Measurements from ENCODE around the gene BEGAIN.

Gene BEGAIN

DNA sequence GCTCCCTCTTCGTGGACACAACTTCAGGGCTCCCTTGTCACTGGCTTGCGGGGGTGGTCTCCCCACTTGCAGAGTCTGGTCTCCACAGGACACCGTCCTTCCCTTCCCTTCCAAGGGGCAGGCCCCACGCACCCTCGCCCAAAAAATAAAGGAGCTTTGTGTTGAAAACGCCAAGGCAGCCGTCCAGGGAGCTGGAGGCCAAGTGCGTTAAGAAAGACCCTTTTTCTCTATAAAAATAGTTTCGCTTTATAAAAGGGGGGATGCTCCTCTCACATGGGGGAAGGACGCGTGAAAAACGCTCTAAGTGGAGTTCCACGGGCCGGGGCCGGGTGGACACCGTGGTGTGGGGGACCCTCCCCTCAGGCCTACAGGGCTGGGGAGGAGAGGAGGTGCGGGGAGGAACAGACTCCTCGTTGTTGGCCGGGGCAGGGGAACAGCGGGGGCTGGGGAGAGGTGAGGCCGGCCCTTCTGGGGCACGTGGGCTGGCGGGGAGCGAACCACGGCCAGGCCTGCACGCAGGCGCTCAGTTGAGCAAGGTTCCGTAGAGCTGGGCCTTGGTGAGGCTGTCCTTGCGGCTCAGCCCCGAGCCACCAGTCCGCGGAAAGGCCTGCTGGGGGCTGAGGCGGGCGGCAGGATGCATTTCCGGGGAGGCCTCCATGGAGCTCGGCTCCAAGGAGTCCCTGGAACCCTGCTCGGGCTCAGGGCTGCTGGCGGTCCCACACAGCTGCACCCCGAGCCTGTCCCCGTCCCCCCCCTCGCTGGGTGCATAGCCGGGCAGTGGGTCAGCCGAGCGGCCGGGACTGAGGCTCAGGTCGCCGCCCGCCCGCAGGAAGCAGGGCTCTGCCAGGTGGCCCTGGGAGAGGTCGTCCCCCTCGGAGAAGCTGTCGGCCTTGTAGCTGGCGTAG, 49.5 kb downstream of the BEGAIN start:
- no peak for FAIRE-seq
- DNase-seq (ENCODE audit: low spot score): no peak

GRCh38 chr14:100536721-100537445, 50.3 kb downstream of the BEGAIN start:
- DNase-seq (ENCODE audit: low spot score): no peak
- FAIRE-seq: no peak

- FAIRE-seq: no peak
- DNase-seq (ENCODE audit: low spot score): no peak
Observed at GRCh38 chr14:100536121-100536510, 51.1 kb downstream of the BEGAIN start.

DNA sequence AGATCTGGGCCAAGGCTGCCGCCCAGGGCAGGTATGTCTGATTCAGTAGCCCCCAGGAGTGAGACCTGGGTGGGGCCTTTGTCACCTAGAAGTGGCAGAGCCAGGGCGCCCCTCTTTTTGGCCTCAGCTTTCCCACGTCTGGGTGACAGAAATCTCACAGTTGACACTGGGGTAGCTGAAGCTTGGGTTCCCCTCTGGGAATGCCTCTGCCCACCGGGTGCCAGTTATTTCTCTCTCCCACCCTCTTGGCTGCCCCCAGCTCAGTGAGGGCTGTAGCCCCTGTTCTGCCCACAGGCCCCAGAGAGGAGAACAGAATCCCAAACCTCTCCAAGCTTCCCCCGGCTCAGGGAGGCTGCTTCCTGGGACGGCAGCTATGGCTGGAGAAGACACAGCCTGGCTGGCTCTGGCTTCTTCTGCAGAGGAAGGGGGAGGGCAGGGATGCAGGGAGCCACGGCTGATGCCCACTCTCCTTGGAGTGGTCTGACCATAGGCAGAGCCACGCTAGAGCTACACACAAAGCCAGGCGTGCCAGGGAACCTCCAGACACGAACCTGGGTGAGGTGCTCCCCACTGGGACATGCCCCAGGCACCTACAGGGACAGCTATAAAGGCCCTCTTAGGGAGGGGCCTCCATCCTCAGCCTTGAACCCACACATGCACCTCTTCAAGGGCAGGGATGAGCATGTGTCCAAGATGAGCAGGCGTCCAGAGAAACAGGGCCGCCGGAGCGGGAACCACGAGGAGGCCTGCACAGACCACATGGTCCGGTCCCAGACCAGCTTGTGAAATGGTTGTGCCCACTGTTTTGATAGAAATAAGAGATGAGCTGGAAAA, 51.7 kb downstream of the BEGAIN start:
- FAIRE-seq: no peak
- no peak for DNase-seq (ENCODE audit: low spot score)

GRCh38 chr14:100534528-100535286, 52.5 kb downstream of the BEGAIN start:
- DNase-seq (ENCODE audit: low spot score) (no peak), FAIRE-seq (no peak)

GRCh38 chr14:100533656-100534485, 53.3 kb downstream of the BEGAIN start:
- DNase-seq (ENCODE audit: low spot score) (no peak), FAIRE-seq (no peak)

GRCh38 chr14:100532906-100533655, 54.1 kb downstream of the BEGAIN start:
- DNase-seq (ENCODE audit: low spot score): no peak
- FAIRE-seq: no peak

DNA sequence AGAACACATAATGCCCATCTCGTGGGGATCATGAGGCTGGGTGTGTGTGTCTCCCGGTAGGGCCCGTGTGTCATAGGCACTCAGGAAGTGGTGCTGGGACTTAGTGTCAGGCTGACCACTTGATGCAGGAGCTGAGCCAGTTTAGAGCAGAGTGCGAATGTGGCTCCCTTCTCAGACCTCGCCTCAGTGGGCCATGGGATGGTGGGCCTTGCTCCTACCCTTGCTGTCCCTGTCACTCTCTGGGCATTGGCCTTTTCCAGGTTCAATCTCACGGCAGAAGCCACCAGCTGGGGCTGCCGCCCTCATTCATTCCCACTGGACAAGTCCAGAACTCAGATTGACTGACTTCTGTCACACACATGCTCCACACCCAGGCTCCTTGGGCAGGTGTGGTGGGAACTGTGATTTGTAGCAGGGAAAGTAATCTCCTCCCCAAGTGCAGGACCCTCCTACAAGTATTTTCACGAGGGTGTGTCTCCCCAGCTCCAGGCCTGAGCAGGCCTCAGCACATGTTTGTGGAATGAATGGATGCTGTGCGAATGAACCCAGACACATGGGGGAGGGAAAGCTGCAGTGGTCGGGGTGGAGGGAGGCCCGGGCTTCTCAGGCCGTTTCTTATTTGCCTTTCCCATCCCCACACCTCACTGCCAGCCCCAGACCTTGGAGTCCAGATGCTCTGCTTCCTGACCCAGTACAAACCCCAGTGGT, 54.9 kb downstream of the BEGAIN start:
- DNase-seq (ENCODE audit: low spot score): no peak
- no peak for FAIRE-seq

DNA sequence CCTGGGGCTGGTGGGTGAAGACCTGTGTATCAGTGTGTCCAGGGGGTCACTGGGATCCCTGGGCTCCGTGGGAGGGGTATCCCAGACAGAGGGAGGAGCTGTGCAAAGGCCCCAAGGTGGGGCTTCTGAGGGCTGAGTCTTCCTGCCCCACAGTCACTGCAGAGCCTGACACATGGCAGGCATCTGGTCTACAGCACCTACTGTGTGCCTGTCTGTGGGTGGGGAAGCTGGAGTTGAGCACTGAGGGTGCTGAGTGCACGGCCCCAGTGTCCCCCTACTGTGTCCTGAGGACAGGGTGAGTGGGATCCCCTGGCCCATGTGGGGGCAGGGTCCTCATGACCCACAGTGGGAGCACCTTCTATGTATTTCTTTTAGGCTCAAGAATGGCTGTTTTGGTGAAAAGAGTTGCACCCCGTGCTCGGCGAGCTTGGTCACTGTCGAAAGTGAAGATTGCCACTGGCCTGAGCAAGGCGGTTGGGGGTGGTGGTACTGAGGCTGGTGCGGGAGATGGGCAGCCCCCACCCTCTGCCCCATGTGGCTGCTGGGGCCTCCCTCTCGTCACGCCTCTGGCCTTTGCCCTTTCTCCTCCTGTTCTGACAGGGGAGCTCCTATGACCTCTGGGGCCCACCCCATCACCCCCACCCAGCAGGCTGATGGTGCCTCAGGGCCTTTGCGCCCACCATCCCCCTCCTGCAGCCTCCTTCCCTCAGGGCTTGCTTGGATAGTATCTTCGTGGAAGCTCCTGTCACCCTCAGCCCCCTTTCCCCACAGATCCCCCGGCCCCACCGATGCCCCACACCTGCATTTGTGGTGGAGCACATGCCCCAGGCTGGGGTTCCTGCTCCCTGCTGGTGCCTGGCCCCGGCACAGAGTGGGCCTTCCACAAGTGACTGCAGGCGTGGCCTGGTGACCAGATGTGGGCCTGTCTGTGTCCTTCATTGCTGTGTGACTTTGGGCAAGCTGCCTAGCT, 55.8 kb downstream of the BEGAIN start:
- FAIRE-seq (no peak), DNase-seq (ENCODE audit: low spot score) (no peak)

GRCh38 chr14:100530270-100531072, 56.7 kb downstream of the BEGAIN start:
- no peak for FAIRE-seq
- no peak for DNase-seq (ENCODE audit: low spot score)

DNA sequence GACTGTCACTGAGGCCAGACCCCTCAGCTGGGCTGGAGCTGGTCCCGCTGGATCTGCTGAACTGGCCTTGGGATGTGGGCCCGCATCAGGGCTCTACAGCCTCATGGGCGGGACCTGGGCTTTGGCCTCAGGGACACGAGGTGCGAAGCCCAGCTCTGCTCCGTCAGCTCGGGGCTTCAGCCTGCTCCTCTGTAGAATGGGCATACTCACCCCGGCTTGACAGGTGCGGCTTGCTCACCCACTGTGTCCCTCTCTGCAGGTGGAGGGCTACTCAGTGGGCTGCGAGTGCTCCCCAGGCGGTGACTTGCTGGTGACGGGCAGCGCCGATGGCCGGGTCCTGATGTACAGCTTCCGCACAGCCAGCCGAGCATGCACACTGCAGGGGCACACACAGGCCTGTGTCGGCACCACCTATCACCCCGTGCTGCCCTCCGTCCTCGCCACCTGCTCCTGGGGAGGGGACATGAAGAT, 57.6 kb downstream of the BEGAIN start:
- DNase-seq (ENCODE audit: low spot score) (no peak), FAIRE-seq (no peak)

DNA sequence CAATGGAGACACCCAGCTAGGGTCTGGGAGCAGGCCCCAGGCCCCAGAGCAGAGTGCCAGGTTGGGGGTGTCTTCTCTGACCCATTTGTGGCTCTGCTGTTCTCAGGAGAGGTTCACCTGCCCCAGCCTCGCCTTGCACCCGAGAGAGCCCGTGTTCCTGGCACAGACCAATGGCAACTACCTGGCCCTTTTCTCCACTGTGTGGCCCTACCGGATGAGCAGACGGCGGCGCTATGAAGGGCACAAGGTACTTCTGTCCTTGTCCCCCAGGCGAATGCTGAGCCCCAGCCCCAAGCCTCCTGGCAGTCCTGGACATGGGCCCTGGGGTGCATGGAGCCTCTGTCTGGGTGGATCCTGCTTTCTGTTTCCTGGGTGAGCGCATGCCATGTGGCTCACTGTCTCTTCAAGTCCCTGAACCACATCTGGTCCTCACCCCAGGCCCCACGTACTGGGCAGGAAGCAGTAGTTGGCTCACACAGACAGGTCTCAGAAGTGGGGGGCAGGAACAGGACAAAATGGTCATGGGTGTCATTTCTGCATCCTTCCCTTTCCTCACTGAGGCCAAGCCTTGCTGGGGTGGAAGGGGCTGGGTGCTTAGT, 58.2 kb downstream of the BEGAIN start:
- no peak for FAIRE-seq
- DNase-seq (ENCODE audit: low spot score): no peak

DNA sequence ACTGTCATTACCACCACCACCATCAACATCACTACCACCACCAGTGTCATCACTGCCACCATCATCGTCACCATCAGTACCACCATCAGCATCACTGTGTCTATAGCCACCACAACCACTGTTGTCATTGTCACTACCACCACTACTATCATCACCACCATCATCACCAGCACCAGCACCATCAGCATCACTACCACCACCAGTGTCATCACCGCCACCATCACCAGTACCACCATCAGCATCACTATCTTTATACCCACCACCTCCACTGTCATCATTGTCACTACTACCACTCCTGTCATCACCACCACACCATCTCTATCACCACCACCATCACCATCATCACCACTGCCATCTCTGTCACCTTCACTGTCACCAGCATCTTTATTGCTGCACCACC, 60.6 kb downstream of the BEGAIN start:
- FAIRE-seq: no peak
- DNase-seq (ENCODE audit: low spot score): no peak

- FAIRE-seq (no peak), DNase-seq (ENCODE audit: low spot score) (no peak)
Observed at GRCh38 chr14:100526057-100526456, 61.2 kb downstream of the BEGAIN start.

GRCh38 chr14:100525615-100526014, 61.6 kb downstream of the BEGAIN start:
- DNase-seq (ENCODE audit: low spot score) (no peak), FAIRE-seq (no peak)

GRCh38 chr14:100524933-100525243, 62.3 kb downstream of the BEGAIN start:
- DNase-seq (ENCODE audit: low spot score): no peak
- FAIRE-seq: no peak

All from RCC 7860 (cell line).